Measurements from ENCODE around the gene KIF16B.

The KIF16B gene

DNA sequence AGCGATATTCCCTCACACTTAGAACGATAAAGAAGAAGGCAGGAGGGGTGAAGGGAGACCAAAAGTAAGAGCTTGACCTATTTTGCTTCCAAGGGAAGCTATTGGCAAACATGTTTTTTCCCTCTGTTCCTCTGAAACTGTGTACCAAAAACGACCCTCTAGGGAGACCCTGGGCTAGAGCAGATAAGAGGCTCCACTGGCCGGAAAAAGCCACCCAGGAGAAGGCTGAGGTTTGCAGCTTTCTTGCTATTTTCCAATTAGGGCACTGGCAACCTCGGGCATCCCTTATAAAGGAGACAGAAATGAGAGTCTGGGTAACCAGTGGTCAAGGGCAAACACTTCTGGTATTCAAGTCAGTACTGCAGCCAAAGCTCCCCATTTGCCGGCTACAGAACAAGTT, 168.0 kb downstream of the KIF16B start:
- DNase-seq (ENCODE audit: low read depth in 4 of 4, low spot score in 1 of 4), result no peak

- DNase-seq (ENCODE audit: low read depth in 4 of 4, low spot score in 1 of 4), result no peak
Observed at GRCh38 chr20:16404640-16405039, 168.6 kb downstream of the KIF16B start.

- no peak for DNase-seq (ENCODE audit: low read depth in 4 of 4, low spot score in 1 of 4)
Observed at GRCh38 chr20:16404171-16404570, 169.1 kb downstream of the KIF16B start.

DNA sequence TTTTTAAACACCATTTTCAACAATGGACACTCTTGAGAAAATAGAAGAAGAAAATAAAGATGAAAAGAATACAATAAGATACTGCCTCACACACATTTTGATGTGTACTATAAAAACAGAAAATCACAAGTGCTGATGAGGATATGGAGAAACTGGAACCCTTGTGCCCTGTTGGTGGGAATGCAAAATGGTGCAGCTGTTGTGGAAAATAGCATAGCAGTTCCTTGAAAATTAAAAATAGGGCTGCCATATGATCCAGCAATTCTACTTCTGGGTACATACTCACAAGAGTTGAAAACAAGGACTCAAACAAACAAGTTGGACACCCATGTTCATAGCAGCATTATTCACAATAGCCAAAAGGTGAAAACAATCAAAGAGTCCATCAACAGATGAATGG, 173.0 kb downstream of the KIF16B start:
- DNase-seq (ENCODE audit: low read depth in 4 of 4, low spot score in 1 of 4), result no peak

DNA sequence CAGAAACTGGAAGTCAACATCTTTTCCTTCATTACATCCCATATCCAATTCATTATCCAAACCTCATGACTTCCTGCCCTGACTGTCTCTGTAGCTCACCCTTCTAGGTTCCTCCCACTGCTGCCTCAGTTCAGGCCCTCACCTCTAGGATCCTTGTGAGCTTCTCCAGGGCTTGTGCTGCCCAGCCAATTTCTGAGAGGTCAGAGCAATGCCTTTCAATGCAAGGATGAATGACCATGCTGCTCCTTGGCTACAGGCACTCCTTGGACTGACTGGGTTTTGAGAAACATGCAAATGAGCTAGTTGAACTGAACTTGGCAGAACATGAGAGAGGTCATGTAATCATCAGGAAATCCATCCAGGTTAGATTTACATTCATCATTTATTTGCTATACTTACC, 173.4 kb downstream of the KIF16B start:
- no peak for DNase-seq (ENCODE audit: low read depth in 4 of 4, low spot score in 1 of 4)

- DNase-seq (ENCODE audit: low read depth in 4 of 4, low spot score in 1 of 4), result no peak
Observed at GRCh38 chr20:16397086-16397485, 176.2 kb downstream of the KIF16B start.

GRCh38 chr20:16395366-16395765, 177.9 kb downstream of the KIF16B start:
- no peak for DNase-seq (ENCODE audit: low read depth in 4 of 4, low spot score in 1 of 4)

GRCh38 chr20:16394784-16395183, 178.5 kb downstream of the KIF16B start:
- DNase-seq (ENCODE audit: low read depth in 4 of 4, low spot score in 1 of 4), result no peak

DNA sequence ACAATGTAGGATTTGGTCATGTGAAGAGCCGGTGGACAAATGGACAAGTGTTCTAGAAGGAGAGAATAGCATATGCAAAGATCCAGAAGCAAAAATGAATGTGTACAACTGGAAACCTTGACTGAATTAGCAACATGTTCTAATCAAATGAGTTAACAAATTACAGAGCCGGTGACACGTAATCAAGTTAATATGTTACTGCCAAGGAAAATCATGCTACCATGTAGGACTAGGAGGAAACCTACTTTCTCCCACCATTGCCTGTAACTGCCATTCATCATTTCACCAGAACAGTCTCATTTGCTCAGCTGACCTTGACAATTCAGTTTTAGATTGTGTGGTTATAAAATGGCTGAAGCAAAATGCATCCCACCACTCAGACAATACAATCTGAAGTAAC, 179.4 kb downstream of the KIF16B start:
- DNase-seq (ENCODE audit: low read depth in 4 of 4, low spot score in 1 of 4), result no peak

DNA sequence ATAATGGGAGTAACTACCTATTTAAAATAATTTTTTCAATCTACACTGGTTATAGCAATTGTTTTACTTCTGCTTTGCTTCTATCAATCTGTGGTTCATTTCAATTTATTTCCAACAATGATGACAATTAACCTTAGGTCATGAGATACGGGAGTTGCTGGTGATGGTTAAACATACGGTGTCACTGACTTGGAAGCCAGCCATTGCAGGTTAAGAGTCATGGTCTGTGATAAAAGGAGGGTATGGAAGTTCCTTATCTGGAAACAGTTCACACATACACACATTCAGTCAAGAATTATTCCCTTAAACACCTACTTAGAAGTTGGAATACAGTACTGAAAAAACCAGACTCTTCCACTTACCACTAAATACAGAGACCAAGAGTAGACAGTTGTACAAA, 180.0 kb downstream of the KIF16B start:
- DNase-seq (ENCODE audit: low read depth in 4 of 4, low spot score in 1 of 4), result no peak

GRCh38 chr20:16392346-16392745, 180.9 kb downstream of the KIF16B start:
- no peak for DNase-seq (ENCODE audit: low read depth in 4 of 4, low spot score in 1 of 4)

- DNase-seq (ENCODE audit: low read depth in 4 of 4, low spot score in 1 of 4), result no peak
Observed at GRCh38 chr20:16390991-16391390, 182.3 kb downstream of the KIF16B start.

GRCh38 chr20:16388731-16389130, 184.5 kb downstream of the KIF16B start:
- no peak for DNase-seq (ENCODE audit: low read depth in 4 of 4, low spot score in 1 of 4)

- no peak for DNase-seq (ENCODE audit: low read depth in 4 of 4, low spot score in 1 of 4)
Observed at GRCh38 chr20:16387666-16388065, 185.6 kb downstream of the KIF16B start.

DNA sequence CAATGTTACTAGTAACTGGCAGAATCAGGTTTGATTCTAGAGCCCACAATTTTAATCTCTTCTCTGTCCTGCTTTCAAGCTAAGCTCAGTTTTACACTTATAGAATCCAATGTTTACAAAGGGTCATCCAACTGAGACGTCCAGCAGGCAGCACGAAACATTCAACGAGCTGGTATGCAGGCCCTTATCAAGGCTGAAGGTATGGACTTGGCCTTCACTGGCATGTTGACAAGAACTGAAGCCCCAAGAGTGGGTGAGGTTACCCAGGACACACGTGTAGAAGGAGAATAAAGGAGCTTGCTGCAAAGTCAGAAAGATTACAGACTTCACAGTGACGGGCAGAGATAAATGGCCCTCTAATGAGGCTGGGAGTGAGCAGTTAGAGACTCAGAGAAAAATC, 187.4 kb downstream of the KIF16B start:
- no peak for DNase-seq (ENCODE audit: low read depth in 4 of 4, low spot score in 1 of 4)

- no peak for DNase-seq (ENCODE audit: low read depth in 4 of 4, low spot score in 1 of 4)
Observed at GRCh38 chr20:16385462-16385861, 187.8 kb downstream of the KIF16B start.

GRCh38 chr20:16381444-16381843, 191.8 kb downstream of the KIF16B start:
- no peak for DNase-seq (ENCODE audit: low read depth in 4 of 4, low spot score in 1 of 4)

DNA sequence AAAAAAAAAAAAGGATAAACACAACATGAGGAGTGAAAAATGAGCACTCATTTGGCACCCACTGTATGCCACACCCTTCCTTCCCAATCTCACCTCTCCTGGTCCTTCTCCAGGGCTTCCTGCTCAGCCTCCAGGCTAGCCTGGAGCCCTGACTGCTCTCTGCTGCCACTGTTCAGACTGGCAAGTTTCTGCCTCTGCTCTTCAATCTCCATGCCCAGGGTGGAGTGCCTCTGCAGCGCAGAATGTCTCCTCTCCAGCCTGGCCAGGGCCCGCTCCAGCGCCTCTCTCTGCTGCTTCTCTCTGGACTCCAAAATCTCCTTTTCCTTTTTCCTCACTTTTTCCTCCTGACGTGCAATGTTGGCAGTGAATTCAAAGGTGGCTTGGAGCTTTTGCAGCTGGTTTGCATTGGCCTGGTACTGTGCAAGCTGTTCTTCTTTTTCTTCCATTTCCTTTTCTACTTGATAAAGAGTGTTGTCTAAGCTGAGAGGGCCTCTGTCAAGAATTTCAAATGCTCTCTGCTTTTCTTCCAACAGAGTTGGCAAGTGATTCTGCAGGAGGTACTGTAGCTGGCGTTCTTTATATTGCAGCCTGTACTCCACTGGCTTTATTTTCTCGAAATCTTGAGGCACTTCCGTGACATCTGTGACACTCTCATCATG, 194.4 kb downstream of the KIF16B start:
- DNase-seq (ENCODE audit: low read depth in 4 of 4, low spot score in 1 of 4), result no peak

DNA sequence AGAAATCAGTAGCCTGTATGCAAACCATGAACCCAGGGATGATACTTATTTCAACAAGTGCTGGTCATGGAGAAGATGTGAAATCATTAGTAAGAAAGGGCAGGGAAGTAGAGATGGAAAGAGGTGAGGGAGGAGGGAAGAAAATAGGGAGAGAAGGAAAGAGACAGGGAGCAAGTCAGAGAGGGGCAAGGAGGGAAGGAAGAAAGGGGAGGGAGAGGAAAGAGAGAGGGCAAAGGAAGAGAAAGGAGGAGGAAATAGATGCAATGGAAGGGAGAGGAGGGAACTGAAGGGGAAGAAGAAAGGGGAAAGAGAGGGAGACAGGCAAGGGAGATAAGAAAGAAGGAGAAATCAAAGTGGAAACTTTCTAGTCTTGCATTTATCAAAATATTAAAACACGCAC, 195.1 kb downstream of the KIF16B start:
- DNase-seq (ENCODE audit: low read depth in 4 of 4, low spot score in 1 of 4), result no peak

DNA sequence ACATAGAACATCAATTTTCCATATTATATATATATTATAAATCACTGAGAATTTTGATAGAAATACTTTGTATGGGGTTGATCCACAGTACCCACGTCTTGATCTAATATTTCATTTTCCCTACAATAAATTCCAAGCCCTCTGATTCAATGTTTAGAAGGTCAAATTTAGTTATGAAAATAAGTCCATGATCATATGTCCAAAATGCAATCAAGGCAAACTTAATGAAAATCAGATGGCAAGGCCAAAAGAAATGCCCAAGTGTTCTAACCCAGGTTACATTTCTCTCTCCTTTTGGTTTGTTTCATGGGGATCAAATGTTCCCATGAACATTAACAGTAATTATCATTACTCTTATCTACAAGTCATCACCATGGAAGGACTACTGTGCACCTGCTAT, 203.8 kb downstream of the KIF16B start:
- DNase-seq (ENCODE audit: low read depth in 4 of 4, low spot score in 1 of 4), result no peak

DNA sequence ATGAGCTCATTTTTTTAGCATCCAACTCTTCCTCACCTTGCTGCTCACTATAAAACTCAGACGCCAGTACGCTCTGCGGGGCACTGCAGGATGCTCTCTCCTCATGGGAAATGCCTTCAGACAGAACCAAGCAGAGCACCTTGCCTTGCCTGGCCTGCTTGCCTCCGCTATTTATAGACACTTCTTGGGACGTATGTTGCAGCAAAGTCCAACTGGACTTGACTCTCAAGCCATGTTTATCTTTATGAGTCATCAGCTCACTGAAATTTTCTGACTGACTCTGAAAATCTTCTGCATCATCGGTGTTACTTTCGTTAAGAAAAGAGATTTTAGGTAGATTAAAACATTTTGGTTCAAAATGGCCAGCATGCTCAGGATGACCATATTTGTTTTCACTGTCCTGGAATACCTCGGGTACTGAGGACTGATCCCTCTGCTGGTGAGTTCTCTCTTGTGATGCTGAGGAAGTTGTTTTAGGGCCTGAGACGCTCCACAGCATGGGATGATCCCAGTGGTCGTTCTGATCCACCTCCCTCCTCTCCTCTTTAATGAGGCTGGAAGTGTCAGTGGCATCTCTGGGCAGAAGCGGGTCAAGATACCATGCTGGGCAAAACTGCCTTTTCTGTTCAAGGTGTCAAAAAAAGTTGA, 204.5 kb downstream of the KIF16B start:
- no peak for DNase-seq (ENCODE audit: low read depth in 4 of 4, low spot score in 1 of 4)

- no peak for DNase-seq (ENCODE audit: low read depth in 4 of 4, low spot score in 1 of 4)
Observed at GRCh38 chr20:16367948-16368560, 205.2 kb downstream of the KIF16B start.

- DNase-seq (ENCODE audit: low read depth in 4 of 4, low spot score in 1 of 4), result no peak
Observed at GRCh38 chr20:16366529-16366928, 206.7 kb downstream of the KIF16B start.
